Bronchial epithelial cell (primary cell): ENCODE results near the gene STAP1. TPM values are rescaled to one million over a fixed set of nuclear protein-coding genes. Genes with fewer than 3 reads are reported as not detected.

Source experiments
- DNase-seq: peaks from one replicate; pipeline ENCODE4 v3.0.0-alpha.2; 2010; ENCODE audit warnings: low read depth
- FAIRE-seq: peaks from 2 replicates; lab custom pipeline; 2011; peaks lifted over from hg19 to GRCh38; lab: Jason Lieb, UNC
- H3K27me3 ChIP-seq: 2 replicates; pipeline ENCODE4 v1.5.1; 2011; ENCODE audit warnings: low read length; ENCODE audit not compliant: control insufficient read depth, insufficient read depth
- H3K36me3 ChIP-seq: 2 replicates; pipeline ENCODE4 v1.5.1; 2011; ENCODE audit warnings: low read length; ENCODE audit not compliant: control insufficient read depth, insufficient read depth
- H3K4me3 ChIP-seq: 2 replicates; pipeline ENCODE4 v1.5.1; 2011; ENCODE audit warnings: mild to moderate bottlenecking, low read depth, low read length, control low read depth
- CTCF ChIP-seq: IDR thresholded peaks from 2 replicates; pipeline ENCODE4 v1.5.1; 2011; ENCODE audit warnings: mild to moderate bottlenecking, moderate library complexity, low read length, control low read depth, inconsistent platforms; ENCODE audit not compliant: insufficient read depth, severe bottlenecking
- total RNA-seq: library from RNA; depleted of rRNA; stranded (reverse); fragments of >200 nt; gene quantifications from 2 replicates; pipeline ENCODE4 v1.2.1, GENCODE V29; 2014

Gene STAP1
- total RNA-seq, result under 0.01 TPM in 1 of 2 replicates, not detected in the other

- TF ChIP-seq CTCF, result no peak
- no peak within 1 kb of the TSS for H3K4me3 ChIP-seq
- FAIRE-seq, result no peak
- H3K36me3 ChIP-seq, result no peaks in the 10 kb centered on the region
- no peaks in the 10 kb centered on the region for H3K27me3 ChIP-seq
- no peak for DNase-seq
These were observed at the start of gene STAP1 for GRCh38 chr4:67558493-67558892. Gene STAP1 (plus strand): TSS chr4:67558727. CDS start chr4:67558810, 83 bp downstream.

- Histone ChIP-seq H3K4me3 (no peak overlapping the region), H3K27me3 (no peaks in the 10 kb centered on the region), H3K36me3 (peaks cover 2% of the 10 kb centered on the region)
- no peak for TF ChIP-seq CTCF
- DNase-seq (no peak), FAIRE-seq (no peak)
These were observed 46.0 kb upstream of the STAP1 start for GRCh38 chr4:67512501-67512900.

GRCh38 chr4:67520141-67520540, 38.4 kb upstream of the STAP1 start:
- DNase-seq (no peak), FAIRE-seq (no peak)
- H3K4me3 ChIP-seq, result no peak overlapping the region
- H3K27me3 ChIP-seq, result no peaks in the 10 kb centered on the region
- H3K36me3 ChIP-seq, result peaks cover 1% of the 10 kb centered on the region
- no peak for TF ChIP-seq CTCF

GRCh38 chr4:67521506-67521905, 37.0 kb upstream of the STAP1 start:
- DNase-seq (no peak), FAIRE-seq (no peak)
- no peak overlapping the region for H3K4me3 ChIP-seq
- H3K36me3 ChIP-seq, result peaks cover 1% of the 10 kb centered on the region
- no peaks in the 10 kb centered on the region for H3K27me3 ChIP-seq
- TF ChIP-seq CTCF, result no peak

- Histone ChIP-seq H3K4me3 (no peak overlapping the region), H3K36me3 (peaks cover 1% of the 10 kb centered on the region), H3K27me3 (no peaks in the 10 kb centered on the region)
- no peak for FAIRE-seq
- TF ChIP-seq CTCF, result no peak
- no peak for DNase-seq
These were observed 36.3 kb upstream of the STAP1 start for GRCh38 chr4:67522230-67522629.
